ENCODE results near the gene CNTN4. TPM values are rescaled to one million over a fixed set of nuclear protein-coding genes. Genes with fewer than 3 reads are reported as not detected.
A peak's percentile ranks its signal among the peaks of the same experiment; 100 is the strongest.

The CNTN4 gene
- total and polyA plus RNA-seq, 10 donors: 0.20 to 4.3 (median 1.5) TPM

- intact Hi-C loops (cut with DNase I; ENCODE audit: low total_unique reads): no loop called here
- no peak for DNase-seq
- no peak overlapping the region for H3K4me3 ChIP-seq
- H3K36me3 ChIP-seq: no peaks in the 10 kb centered on the region
- WGBS, 5 donors: 63 to 81% (median 67%) methylated on average over 3 of the region's 3 CpGs
- no peaks in the 10 kb centered on the region for H3K4me1 ChIP-seq
- TF ChIP-seq CTCF (IDR thresholded peaks at IDR 0.05 in 8 of 11, conservative IDR thresholded peaks at IDR 0.05 in 3 of 11): no peak
- TF ChIP-seq POLR2AphosphoS5 (IDR thresholded peaks at IDR 0.05): no peak
- no peak for TF ChIP-seq POLR2A (IDR thresholded peaks at IDR 0.05)
- H3K27me3 ChIP-seq (replicated peaks in 1 of 7): no peaks in the 10 kb centered on the region
- no peak overlapping the region for H3K27ac ChIP-seq
- H3K9me3 ChIP-seq: no peaks in the 10 kb centered on the region
Observed at GRCh38 chr3:2741516-2741915, 642.9 kb downstream of the CNTN4 start.

- Histone ChIP-seq H3K27ac (no peak overlapping the region), H3K4me1 (no peaks in the 10 kb centered on the region), H3K9me3 (no peaks in the 10 kb centered on the region), H3K36me3 (no peaks in the 10 kb centered on the region), H3K4me3 (no peak overlapping the region), H3K27me3 (replicated peaks in 1 of 7) (no peaks in the 10 kb centered on the region)
- intact Hi-C loops (cut with DNase I; ENCODE audit: low total_unique reads): no loop called here
- whole genome bisulfite sequencing, 5 donors: 24 to 30% (median 25%) methylated on average over 9 of the region's 9 CpGs
- TF ChIP-seq CTCF (IDR thresholded peaks at IDR 0.05 in 8 of 11, conservative IDR thresholded peaks at IDR 0.05 in 3 of 11) (peak in 1 of 11 experiments; percentile 16), POLR2AphosphoS5 (IDR thresholded peaks at IDR 0.05) (no peak)
- no peak for DNase-seq
Observed at GRCh38 chr3:2765002-2765579, 666.4 kb downstream of the CNTN4 start.

GRCh38 chr3:2770451-2770850 is 671.8 kb downstream of the CNTN4 start:
- Histone ChIP-seq H3K36me3 (no peaks in the 10 kb centered on the region), H3K27ac (no peak overlapping the region), H3K27me3 (replicated peaks in 1 of 7) (no peaks in the 10 kb centered on the region), H3K4me3 (no peak overlapping the region), H3K4me1 (no peaks in the 10 kb centered on the region), H3K9me3 (no peaks in the 10 kb centered on the region)
- no peak for DNase-seq
- WGBS, 5 donors: 44 to 82% (median 69%) methylated on average over 2 of the region's 2 CpGs
- TF ChIP-seq POLR2A (IDR thresholded peaks at IDR 0.05) (no peak), POLR2AphosphoS5 (IDR thresholded peaks at IDR 0.05) (no peak), CTCF (IDR thresholded peaks at IDR 0.05 in 8 of 11, conservative IDR thresholded peaks at IDR 0.05 in 3 of 11) (no peak)
- intact Hi-C loops (cut with DNase I; ENCODE audit: low total_unique reads): no loop called here

- Histone ChIP-seq H3K9me3 (no peaks in the 10 kb centered on the region), H3K27me3 (replicated peaks in 1 of 7) (no peaks in the 10 kb centered on the region), H3K4me1 (no peaks in the 10 kb centered on the region), H3K27ac (no peak overlapping the region), H3K36me3 (no peaks in the 10 kb centered on the region), H3K4me3 (no peak overlapping the region)
- intact Hi-C loops (cut with DNase I; ENCODE audit: low total_unique reads): no loop called here
- DNase-seq: no peak
- no peak for TF ChIP-seq POLR2A (IDR thresholded peaks at IDR 0.05)
- TF ChIP-seq POLR2AphosphoS5 (IDR thresholded peaks at IDR 0.05): no peak
- no peak for TF ChIP-seq CTCF (IDR thresholded peaks at IDR 0.05 in 8 of 11, conservative IDR thresholded peaks at IDR 0.05 in 3 of 11)
Observed at GRCh38 chr3:2771193-2771592, 672.5 kb downstream of the CNTN4 start.

Data from spleen (tissue), 11 donors.